Ecto neural progenitor cell (in vitro differentiated cells): Measurements from ENCODE around the gene ZACN.
"Not testable (repeated sequence)": the region's sequence is repeated elsewhere in the genome, so short reads cannot be mapped to it uniquely, and the experiment has no call there.

Experiments used
- DNase-seq: peaks from one replicate; pipeline ENCODE4 v3.0.0-alpha.2; 2018; ENCODE audit warnings: low spot score

ZACN gene

GRCh38 chr17:76054112-76054476 lies 24.9 kb upstream of the ZACN start:
- no peak for DNase-seq

DNA sequence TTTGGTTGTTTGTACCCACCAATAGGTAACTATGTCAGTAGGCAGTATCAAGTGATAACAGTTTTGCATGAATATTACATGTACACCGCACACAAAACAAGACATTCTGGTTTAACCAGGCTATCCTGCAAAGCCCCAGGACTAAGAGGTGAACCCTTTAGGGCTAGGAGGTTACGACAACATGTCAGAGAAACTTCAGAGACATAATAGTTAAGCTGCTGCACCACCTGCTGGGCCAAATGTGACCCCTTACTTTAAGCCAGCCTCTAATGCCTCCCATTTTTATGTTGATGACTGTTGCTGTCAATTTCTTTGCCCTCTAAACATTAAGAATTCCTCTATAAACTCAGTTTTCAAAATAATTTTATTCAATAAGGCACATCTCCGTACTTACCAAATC lies 22.1 kb upstream of the ZACN start:
- DNase-seq = no peak

- DNase-seq = not testable (repeated sequence)
Measured at GRCh38 chr17:76058264-76058663, 20.7 kb upstream of the ZACN start.

DNA sequence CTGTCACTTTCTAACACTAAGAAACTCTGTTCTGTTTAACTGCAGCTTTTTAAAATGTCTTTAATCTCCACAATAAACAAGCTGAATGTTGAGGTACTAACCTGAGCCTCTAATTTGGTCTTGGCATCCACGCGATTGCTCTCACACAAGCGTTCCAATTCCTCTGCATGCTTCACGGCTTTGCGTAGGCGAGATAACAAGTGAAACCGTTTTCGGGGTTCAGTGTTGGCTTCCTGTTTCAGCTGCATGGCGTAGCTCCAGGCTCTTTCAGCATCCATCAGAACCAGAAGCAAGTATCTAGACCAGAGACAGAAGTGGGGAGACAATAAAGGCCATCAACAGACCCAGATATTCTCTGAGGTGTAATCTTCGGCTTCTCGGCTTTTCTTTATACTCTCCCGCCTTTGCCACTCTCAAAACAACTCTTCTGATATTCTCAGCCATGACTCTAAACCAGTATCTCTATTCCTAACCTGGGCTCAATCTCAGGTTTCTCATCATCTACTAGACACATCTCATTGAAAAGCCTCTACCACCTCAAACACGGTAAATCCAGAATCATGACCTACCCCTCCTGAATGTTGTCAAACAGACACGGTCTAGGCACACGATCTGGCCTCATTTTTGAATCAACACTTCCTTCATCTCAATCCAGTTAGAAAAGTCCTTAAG lies 15.0 kb upstream of the ZACN start:
- no peak for DNase-seq

- DNase-seq = no peak
Measured at GRCh38 chr17:76065775-76066174, 13.2 kb upstream of the ZACN start.

- no peak for DNase-seq
Measured at GRCh38 chr17:76071531-76072147, 7.3 kb upstream of the ZACN start.

DNA sequence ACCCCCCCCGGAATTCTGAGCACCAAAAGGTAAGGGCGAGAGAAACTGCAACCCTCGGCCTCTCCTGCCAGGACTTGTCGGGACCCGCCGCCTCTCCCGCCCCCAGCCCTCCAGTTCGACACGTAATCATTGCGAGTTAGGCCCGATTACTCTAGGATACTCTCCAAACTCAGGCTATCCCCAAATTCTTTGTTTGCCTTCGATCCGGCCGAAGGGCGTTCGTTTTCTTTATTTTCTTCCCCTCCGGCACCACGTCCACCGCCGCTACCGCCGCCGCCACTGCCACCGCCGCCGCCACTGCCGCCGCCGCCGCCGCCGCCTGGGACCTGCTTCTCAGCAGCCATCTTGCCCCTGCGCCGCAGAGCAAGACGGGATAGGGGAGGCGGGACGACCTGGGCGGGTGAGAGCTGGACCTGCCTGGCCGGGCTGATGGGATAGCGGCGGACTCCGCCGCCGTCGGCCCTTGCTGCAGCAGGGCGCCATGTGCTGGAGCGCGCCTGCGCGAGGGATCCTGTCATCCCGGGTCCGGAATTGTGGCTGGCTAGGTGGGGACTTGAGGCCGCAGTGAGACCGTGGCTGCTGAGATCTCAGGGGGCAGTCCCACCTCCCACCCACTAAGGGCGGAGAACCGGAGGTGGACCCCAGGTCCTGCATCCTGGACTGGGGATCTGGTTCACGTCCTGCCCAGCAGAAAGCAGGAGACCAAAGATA lies 6.7 kb upstream of the ZACN start, which contains the start of gene SRP68:
Gene SRP68, minus strand, starts transcription at position 370 of the 711 bp plus-strand sequence. Its CDS starts 26 bp downstream, at position 344.
- DNase-seq = peak; percentile 99

- peak; percentile 80 for DNase-seq
Measured at GRCh38 chr17:76074390-76075363, 4.3 kb upstream of the ZACN start, which contains the start of gene GALR2. Gene GALR2, plus strand, starts transcription at chr17:76074781. Its CDS starts 103 bp downstream, at chr17:76074884.

GRCh38 chr17:76075364-76076145 lies 3.4 kb upstream of the ZACN start:
- DNase-seq = peak; percentile 79

GRCh38 chr17:76076146-76076764 lies 2.7 kb upstream of the ZACN start:
- DNase-seq = no peak

GRCh38 chr17:76076765-76077583 lies 2.0 kb upstream of the ZACN start:
- DNase-seq = no peak

- DNase-seq = no peak
Measured at GRCh38 chr17:76077584-76078110, 1.3 kb upstream of the ZACN start.

- not testable (repeated sequence) for DNase-seq
Measured at GRCh38 chr17:76078370-76078769, 612 bp upstream of the ZACN start.

- DNase-seq = no peak
Measured at GRCh38 chr17:76079535-76079955, 563 bp downstream of the ZACN start.

DNA sequence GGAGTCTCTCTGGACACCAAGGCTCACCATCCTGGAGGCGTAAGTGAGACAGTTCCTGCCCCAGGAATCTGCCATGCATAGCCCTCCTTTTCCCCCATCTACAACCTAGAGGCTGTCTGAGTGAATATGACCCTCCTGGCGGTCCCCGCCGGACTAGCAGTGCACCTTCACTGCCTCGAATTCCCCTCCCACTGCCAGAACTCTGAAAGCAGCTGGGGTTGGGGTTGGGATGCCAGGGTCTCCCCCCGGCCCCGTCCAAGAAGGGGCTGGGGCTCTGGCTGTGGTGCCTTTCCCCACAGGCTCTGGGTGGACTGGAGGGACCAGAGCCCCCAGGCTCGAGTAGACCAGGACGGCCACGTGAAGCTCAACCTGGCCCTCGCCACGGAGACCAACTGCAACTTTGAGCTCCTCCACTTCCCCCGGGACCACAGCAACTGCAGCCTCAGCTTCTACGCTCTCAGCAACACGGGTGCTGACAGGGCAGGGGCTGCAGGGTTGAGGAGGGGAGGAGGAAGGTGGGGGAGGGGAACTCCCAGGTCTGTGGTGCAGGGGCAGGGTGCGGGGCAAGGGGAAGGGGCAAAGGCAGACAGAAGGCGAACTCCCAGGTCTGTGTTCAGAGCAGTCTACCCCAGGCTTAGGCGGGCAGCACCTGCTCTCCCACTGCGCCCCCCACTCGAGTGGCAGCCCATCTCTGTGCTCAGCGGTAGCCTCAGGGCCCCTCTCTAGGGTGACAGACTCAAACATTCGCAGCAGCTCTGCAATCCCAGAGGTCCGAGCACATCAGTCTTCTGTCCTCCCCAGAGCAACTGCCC lies 1.2 kb downstream of the ZACN start:
- no peak for DNase-seq

- no peak for DNase-seq
Measured at GRCh38 chr17:76080768-76081287, 1.8 kb downstream of the ZACN start.

- no peak for DNase-seq
Measured at GRCh38 chr17:76081295-76082210, 2.6 kb downstream of the ZACN start.
